Stomach smooth muscle (tissue), 2 donors: ENCODE results near the gene PPFIBP2.

Experiments used
- H3K27ac ChIP-seq: one replicate; pipeline ENCODE4 v1.7.0; 2013; ENCODE audit warnings: mild to moderate bottlenecking, low read length, inconsistent platforms
- H3K27me3 ChIP-seq, 2 donors: one replicate each; pipeline ENCODE4 v1.7.0; 2013; ENCODE audit warnings: low read length in 2 of 2; ENCODE audit not compliant: insufficient read depth in 2 of 2, control insufficient read depth in 1 of 2
- H3K36me3 ChIP-seq, 2 donors: one replicate each; pipeline ENCODE4 v1.7.0; 2013; ENCODE audit warnings: low read length in 2 of 2; ENCODE audit not compliant: control insufficient read depth in 2 of 2, insufficient read depth in 2 of 2
- H3K4me1 ChIP-seq: one replicate; pipeline ENCODE4 v1.7.0; 2013; ENCODE audit warnings: low read length; ENCODE audit not compliant: control insufficient read depth, insufficient read depth
- H3K4me3 ChIP-seq, 2 donors: one replicate each; pipeline ENCODE4 v1.7.0; 2013; ENCODE audit warnings: low read length in 2 of 2
- H3K9ac ChIP-seq, 2 donors: one replicate each; pipeline ENCODE4 v1.7.0; 2013; ENCODE audit warnings: low read length in 2 of 2, mild to moderate bottlenecking in 1 of 2
- H3K9me3 ChIP-seq, 2 donors: one replicate each; pipeline ENCODE4 v1.7.0; 2013; ENCODE audit warnings: low read length in 2 of 2; ENCODE audit not compliant: control insufficient read depth in 2 of 2
- donor health status: healthy.
- donor health status: Pancreatic carcinoma.

Gene PPFIBP2

DNA sequence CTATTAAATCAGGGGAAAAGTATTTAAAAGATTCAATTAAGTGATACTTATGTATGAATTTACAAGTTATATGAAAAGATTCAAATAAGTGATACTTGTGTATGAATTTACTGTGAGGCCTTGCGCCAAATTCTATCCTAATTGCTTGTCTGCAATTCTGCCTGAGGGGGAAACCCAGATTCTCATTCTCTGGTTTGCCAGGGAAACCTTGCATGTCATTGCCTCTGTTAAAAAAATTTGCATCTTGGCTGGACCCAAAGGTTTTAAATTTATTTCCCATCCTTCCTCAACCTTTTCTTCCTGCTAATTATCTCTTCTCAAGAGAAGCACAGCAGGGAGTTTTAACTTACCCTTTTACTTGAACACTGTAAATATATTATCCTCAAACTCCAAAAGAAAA lies 14.7 kb upstream of the PPFIBP2 start:
- no peaks in the 10 kb centered on the region for H3K27me3 ChIP-seq
- H3K4me1 ChIP-seq: peaks cover 3% of the 10 kb centered on the region
- no peak overlapping the region for H3K9ac ChIP-seq
- no peak overlapping the region for H3K27ac ChIP-seq
- no peak overlapping the region for H3K4me3 ChIP-seq
- no peaks in the 10 kb centered on the region for H3K36me3 ChIP-seq
- H3K9me3 ChIP-seq: no peaks in the 10 kb centered on the region

DNA sequence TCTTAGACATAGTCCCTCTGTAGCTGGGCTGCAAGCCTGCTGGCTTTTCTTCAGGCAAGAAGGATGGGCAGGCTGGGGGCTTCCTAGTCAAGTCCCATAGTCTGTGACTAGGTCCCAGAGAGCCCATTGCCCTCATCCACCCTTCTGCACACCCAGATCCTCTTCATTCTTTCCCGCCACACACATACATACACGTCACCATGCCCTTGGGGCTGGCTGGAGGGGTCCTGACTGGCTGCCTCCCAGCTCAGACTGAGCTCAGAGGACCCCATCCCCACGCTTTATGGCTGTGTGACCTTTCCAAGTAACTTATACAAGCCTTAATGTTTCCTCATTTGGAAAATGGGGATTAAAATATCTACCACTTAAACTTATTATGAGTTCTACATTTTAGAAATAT lies 13.5 kb upstream of the PPFIBP2 start:
- no peaks in the 10 kb centered on the region for H3K36me3 ChIP-seq
- peaks cover 3% of the 10 kb centered on the region for H3K4me1 ChIP-seq
- H3K4me3 ChIP-seq: no peak overlapping the region
- no peak overlapping the region for H3K9ac ChIP-seq
- no peak overlapping the region for H3K27ac ChIP-seq
- H3K27me3 ChIP-seq: no peaks in the 10 kb centered on the region
- H3K9me3 ChIP-seq: no peaks in the 10 kb centered on the region

DNA sequence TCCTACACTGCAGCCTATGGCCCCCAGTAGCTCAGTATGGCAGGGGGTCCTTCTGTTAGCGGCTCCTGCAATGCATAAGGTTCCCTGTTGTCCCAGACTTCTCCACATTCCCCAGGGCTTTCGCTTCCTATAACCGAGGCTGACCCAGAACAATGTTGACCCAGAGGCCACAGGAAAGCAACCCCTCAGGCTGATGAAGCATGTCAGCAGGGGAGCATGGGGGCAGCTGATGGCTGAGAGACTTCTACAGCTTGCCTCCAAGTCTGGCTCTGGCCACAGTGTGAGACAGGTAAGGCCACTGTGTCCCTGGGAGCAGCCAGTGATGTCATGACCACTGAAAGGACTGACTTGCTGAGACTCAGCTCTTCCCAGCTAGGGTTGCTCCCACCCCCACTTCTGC lies 12.5 kb upstream of the PPFIBP2 start:
- Histone ChIP-seq H3K4me1 (no peaks in the 10 kb centered on the region), H3K27ac (no peak overlapping the region), H3K4me3 (no peak overlapping the region), H3K36me3 (no peaks in the 10 kb centered on the region), H3K9me3 (no peaks in the 10 kb centered on the region), H3K9ac (no peak overlapping the region), H3K27me3 (no peaks in the 10 kb centered on the region)

DNA sequence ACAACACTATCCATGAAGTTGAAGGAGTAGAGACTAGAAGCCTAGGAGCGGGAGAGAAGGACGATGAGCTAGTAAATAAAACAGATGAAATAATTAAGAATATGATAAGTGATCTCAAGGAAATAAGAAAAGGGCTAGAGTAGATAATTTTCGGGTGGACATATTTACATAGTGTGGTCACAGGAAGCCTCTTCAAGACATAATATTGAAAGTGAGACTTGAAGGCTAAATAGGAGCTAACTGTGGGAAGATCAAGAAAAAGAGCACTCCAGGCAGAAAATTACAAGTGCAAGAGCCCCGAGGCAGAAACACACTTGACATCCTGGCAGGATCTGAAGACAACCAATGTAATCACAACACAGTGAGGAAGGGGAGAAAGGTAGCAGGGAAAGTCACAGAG lies 11.9 kb upstream of the PPFIBP2 start:
- Histone ChIP-seq H3K4me3 (no peak overlapping the region), H3K27me3 (no peaks in the 10 kb centered on the region), H3K4me1 (no peaks in the 10 kb centered on the region), H3K36me3 (no peaks in the 10 kb centered on the region), H3K9me3 (no peaks in the 10 kb centered on the region), H3K27ac (no peak overlapping the region), H3K9ac (no peak overlapping the region)

DNA sequence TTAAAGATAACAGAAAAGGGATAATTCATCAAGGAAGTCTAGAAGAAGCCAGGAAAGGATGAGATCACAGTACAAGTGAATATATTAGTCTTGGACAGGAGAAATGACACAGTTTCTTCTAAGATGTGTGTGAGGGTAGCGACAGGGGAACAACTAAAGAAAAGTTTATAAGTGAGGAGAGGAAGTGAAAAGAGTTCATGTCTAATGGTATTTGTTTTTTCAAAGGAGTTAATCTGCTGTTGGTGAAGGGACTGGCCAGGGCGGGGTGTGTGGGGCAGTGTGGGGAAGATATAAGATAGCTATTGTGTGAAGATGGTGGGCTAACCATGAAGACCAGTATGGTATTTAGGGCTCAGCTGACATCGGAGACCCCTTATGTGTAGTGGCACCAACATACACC lies 7.6 kb upstream of the PPFIBP2 start:
- H3K9me3 ChIP-seq: no peaks in the 10 kb centered on the region
- no peak overlapping the region for H3K4me3 ChIP-seq
- H3K4me1 ChIP-seq: no peaks in the 10 kb centered on the region
- no peaks in the 10 kb centered on the region for H3K27me3 ChIP-seq
- H3K36me3 ChIP-seq: no peaks in the 10 kb centered on the region
- H3K27ac ChIP-seq: no peak overlapping the region
- H3K9ac ChIP-seq: no peak overlapping the region

DNA sequence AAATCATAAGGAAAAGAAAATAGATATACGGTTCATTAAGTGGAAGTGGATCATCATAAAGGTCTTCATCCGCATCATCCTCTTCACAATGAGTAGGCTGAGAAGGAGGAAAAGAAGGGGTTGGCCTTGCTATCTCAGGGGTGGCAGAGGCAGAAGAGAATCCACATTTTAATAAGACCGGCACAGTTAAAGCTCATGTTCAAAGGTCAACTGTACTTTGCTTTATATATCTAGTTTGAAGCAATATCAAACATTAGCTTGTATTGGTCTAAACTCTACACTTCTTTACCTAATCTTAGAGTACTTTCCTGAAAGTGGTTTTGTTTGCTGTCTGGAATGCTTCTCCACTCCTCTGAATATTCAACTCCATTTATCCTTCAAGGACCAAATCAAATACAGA lies 5.7 kb upstream of the PPFIBP2 start:
- H3K9ac ChIP-seq: no peak overlapping the region
- H3K36me3 ChIP-seq: no peaks in the 10 kb centered on the region
- no peak overlapping the region for H3K27ac ChIP-seq
- no peaks in the 10 kb centered on the region for H3K27me3 ChIP-seq
- H3K4me3 ChIP-seq: no peak overlapping the region
- H3K4me1 ChIP-seq: peaks cover 5% of the 10 kb centered on the region
- no peaks in the 10 kb centered on the region for H3K9me3 ChIP-seq

DNA sequence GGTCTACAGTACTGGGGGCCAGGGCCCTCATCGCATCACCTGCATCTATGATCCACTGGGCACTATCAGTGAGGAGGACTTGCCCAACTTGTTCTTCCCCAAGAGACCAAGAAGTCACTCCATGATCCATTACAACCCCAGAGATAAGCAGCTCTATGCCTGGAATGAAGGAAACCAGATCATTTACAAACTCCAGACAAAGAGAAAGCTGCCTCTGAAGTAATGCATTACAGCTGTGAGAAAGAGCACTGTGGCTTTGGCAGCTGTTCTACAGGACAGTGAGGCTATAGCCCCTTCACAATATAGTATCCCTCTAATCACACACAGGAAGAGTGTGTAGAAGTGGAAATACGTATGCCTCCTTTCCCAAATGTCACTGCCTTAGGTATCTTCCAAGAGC lies 3.8 kb upstream of the PPFIBP2 start:
- Histone ChIP-seq H3K9me3 (no peaks in the 10 kb centered on the region), H3K27me3 (no peaks in the 10 kb centered on the region), H3K9ac (no peak overlapping the region), H3K4me1 (peaks cover 14% of the 10 kb centered on the region), H3K4me3 (no peak overlapping the region), H3K27ac (no peak overlapping the region), H3K36me3 (no peaks in the 10 kb centered on the region)

DNA sequence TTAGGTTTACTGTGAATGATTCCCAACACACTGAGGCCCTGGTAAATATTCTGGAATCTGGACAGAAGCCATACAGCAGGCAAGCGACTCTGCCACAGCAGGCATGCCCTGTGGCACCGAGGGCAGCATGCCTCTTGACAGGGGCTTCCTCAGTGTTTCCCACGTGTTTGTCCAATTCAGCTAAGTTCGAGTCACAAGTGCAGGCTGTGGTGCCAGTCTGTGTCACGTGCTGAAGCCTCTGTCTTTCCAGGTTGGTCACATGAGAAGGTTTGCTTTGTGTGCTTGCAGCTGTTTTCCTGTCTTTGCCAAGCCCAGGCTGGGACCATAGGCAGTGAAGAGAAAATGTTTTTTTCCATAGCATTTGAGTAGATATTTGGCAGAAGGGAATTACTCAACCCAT lies 2.4 kb upstream of the PPFIBP2 start:
- Histone ChIP-seq H3K4me1 (peaks cover 14% of the 10 kb centered on the region), H3K27me3 (no peaks in the 10 kb centered on the region), H3K9ac (no peak overlapping the region), H3K4me3 (no peak overlapping the region), H3K36me3 (no peaks in the 10 kb centered on the region), H3K27ac (no peak overlapping the region), H3K9me3 (no peaks in the 10 kb centered on the region)

DNA sequence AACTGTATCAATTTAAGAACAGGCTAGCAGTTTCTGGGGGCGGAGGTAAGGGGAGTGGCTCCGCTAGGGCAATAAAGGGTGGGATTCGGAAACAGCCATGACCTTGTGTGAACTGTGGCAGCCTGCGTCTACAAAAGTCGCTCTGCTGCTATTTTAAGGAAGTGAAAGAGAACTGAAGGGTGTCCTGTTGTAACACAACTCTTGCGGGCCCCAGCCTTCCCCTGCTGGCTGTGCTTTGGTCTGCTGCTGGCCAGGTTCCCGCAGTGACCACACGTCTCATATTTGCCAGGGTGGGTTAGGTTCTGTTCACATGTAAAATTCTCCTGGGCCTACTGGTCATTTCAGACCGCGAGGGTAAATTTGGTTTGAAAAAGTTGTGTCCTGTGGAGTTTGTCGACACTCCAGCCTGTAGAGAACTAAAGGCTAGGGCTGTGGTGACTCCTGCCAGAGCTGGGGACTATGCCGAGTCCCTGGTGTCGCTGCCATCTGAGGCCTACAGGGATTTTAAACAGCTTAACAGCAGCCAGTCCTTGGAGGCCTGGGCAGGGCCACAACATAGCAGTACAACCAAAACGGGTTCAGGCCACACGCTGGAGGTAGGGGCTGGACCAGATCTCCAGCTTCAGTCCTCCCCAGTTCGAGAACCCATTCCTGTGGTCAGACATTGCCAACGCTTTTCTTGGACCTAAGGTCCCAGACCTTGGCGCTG lies 1.1 kb upstream of the PPFIBP2 start:
- peak overlapping the region; percentile 69 to 86 for H3K4me3 ChIP-seq
- peak overlapping the region; percentile 63 to 64 for H3K9ac ChIP-seq

DNA sequence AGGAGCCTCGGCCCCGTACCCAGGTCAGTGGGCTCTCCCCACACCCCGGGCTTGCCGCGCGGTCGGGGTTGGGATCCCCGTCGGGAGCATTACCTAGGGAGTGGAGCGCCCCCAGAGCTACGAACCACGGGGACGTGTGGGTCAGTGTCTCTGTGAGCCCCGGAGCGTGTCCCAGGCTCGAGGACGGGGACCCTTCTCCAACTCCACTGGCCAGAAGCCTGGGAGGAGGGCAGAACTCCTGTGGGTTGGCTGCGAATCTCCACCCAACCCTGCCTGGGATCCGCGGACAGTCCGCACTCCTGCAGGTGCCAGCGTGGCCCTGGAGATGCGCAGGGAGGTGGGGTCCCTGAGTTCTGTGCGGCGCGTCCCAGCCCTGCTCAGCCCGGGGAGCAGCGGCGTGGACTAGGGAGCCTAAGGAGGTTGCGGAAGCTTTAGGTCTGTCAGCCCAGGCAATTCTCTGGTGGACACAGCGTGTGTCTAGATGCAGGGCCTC lies 346 bp downstream of the PPFIBP2 start:
- H3K36me3 ChIP-seq: no peaks in the 10 kb centered on the region
- H3K4me3 ChIP-seq: peak overlapping the region; percentile 69 to 86
- H3K4me1 ChIP-seq: peaks cover 14% of the 10 kb centered on the region
- peak overlapping the region; percentile 37 for H3K27ac ChIP-seq
- H3K9ac ChIP-seq: peak overlapping the region; percentile 63 to 68
- H3K27me3 ChIP-seq: no peaks in the 10 kb centered on the region
- no peaks in the 10 kb centered on the region for H3K9me3 ChIP-seq

More for the DNA sequence above, 1.1 kb upstream of the PPFIBP2 start:
- no peaks in the 10 kb centered on the region for H3K9me3 ChIP-seq
- no peaks in the 10 kb centered on the region for H3K36me3 ChIP-seq
- peaks cover 14% of the 10 kb centered on the region for H3K4me1 ChIP-seq
- no peaks in the 10 kb centered on the region for H3K27me3 ChIP-seq
- H3K27ac ChIP-seq: peak overlapping the region; percentile 58

DNA sequence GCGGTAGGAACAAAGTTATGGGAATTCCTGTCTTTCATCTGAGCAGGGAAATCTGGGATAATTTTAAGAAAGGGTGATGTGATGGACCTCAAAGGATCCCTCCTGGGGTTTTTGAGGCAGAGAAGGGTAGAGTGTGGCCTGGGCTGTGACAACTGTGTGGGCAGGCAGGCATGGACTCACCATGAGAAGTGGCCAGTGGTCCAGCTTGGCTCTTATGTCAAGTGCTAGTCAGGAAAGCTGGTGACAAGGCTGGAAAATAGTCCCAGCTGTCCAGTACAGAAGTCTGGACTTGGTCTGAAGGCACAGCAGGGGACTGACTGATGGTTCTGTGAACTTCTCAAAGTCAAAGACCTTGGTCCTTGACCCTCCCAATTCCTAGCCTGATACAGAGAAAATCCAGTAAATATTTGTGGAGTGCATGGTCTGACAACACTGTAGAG lies 1.7 kb downstream of the PPFIBP2 start:
- Histone ChIP-seq H3K4me1 (peaks cover 14% of the 10 kb centered on the region), H3K27ac (no peak overlapping the region), H3K36me3 (no peaks in the 10 kb centered on the region), H3K9me3 (no peaks in the 10 kb centered on the region), H3K27me3 (no peaks in the 10 kb centered on the region), H3K4me3 (no peak overlapping the region), H3K9ac (no peak overlapping the region)
